H9 (cell line): Measurements from ENCODE around the gene KLK10. TPM values are rescaled to one million over a fixed set of nuclear protein-coding genes. Genes with fewer than 3 reads are reported as not detected.

ENCODE experiments used
- DNase-seq: peaks from one replicate; pipeline ENCODE4 v3.0.0-alpha.2; 2017
- H2AFZ ChIP-seq: one replicate; pipeline ENCODE4 v1.6.1; 2013; ENCODE audit warnings: mild to moderate bottlenecking, low read length, control low read depth, moderate library complexity
- H2AK5ac ChIP-seq: 2 replicates; pipeline ENCODE4 v1.6.1; 2013; ENCODE audit warnings: low read length, control low read depth, mixed read lengths; ENCODE audit not compliant: insufficient read length
- H2BK120ac ChIP-seq: one replicate; pipeline ENCODE4 v1.6.1; 2013; ENCODE audit warnings: low read depth, mild to moderate bottlenecking, low read length, control low read depth, inconsistent platforms; ENCODE audit not compliant: poor library complexity, severe bottlenecking
- H2BK12ac ChIP-seq: 2 replicates; pipeline ENCODE4 v1.6.1; 2013; ENCODE audit warnings: low read length, control low read depth, mixed read lengths, low read depth; ENCODE audit not compliant: insufficient read length
- H2BK15ac ChIP-seq: 2 replicates; pipeline ENCODE4 v1.6.1; 2013; ENCODE audit warnings: low read depth, low read length, control low read depth
- H2BK20ac ChIP-seq: one replicate; pipeline ENCODE4 v1.6.1; 2013; ENCODE audit warnings: low read depth, mild to moderate bottlenecking, low read length, control low read depth, inconsistent platforms; ENCODE audit not compliant: poor library complexity, severe bottlenecking
- H2BK5ac ChIP-seq: 2 replicates; pipeline ENCODE4 v1.6.1; 2013; ENCODE audit warnings: low read length, control low read depth, mixed read lengths; ENCODE audit not compliant: insufficient read length
- H3K14ac ChIP-seq: 2 replicates; pipeline ENCODE4 v1.6.1; 2013; ENCODE audit warnings: low read length, control low read depth; ENCODE audit not compliant: insufficient read depth
- H3K18ac ChIP-seq: 2 replicates; pipeline ENCODE4 v1.6.1; 2013; ENCODE audit warnings: low read depth, mild to moderate bottlenecking, mixed read lengths, low read length, control low read depth; ENCODE audit not compliant: insufficient read length
- H3K23ac ChIP-seq: 2 replicates; pipeline ENCODE4 v1.6.1; 2013; ENCODE audit warnings: low read length, control low read depth, mixed read lengths, low read depth; ENCODE audit not compliant: insufficient read length
- H3K23me2 ChIP-seq: 2 replicates; pipeline ENCODE4 v1.6.1; 2013; ENCODE audit warnings: low read depth, mild to moderate bottlenecking, mixed read lengths, low read length, control low read depth; ENCODE audit not compliant: insufficient read length, poor library complexity, severe bottlenecking
- H3K27ac ChIP-seq: 2 replicates; pipeline ENCODE4 v1.5.1; 2013; ENCODE audit warnings: low read length, control low read depth, mixed read lengths, low read depth; ENCODE audit not compliant: insufficient read length
- H3K27me3 ChIP-seq: 2 replicates; pipeline ENCODE4 v1.6.1; 2013; ENCODE audit warnings: low read length, control low read depth, inconsistent platforms; ENCODE audit not compliant: insufficient read depth
- H3K4ac ChIP-seq: 2 replicates; pipeline ENCODE4 v1.6.1; 2013; ENCODE audit warnings: low read depth, mild to moderate bottlenecking, control low read depth, inconsistent platforms, low read length, moderate library complexity
- H3K4me1 ChIP-seq: 2 replicates; pipeline ENCODE4 v1.6.1; 2013; ENCODE audit warnings: low read length, control low read depth, inconsistent platforms; ENCODE audit not compliant: insufficient read depth
- H3K4me2 ChIP-seq: 2 replicates; pipeline ENCODE4 v1.6.1; 2013; ENCODE audit warnings: low read length, control low read depth, mixed read lengths; ENCODE audit not compliant: insufficient read length, insufficient read depth
- H3K56ac ChIP-seq: 2 replicates; pipeline ENCODE4 v1.6.1; 2013; ENCODE audit warnings: low read depth, mild to moderate bottlenecking, mixed read lengths, low read length, control low read depth; ENCODE audit not compliant: insufficient read length
- H3K79me1 ChIP-seq: 2 replicates; pipeline ENCODE4 v1.6.1; 2013; ENCODE audit warnings: low read depth, mild to moderate bottlenecking, moderate library complexity, low read length, control low read depth, inconsistent platforms; ENCODE audit not compliant: insufficient read depth, poor library complexity, severe bottlenecking
- H3K79me2 ChIP-seq: 2 replicates; pipeline ENCODE4 v1.6.1; 2013; ENCODE audit warnings: low read length, control low read depth, inconsistent platforms; ENCODE audit not compliant: insufficient read depth
- H3K9ac ChIP-seq: 2 replicates; pipeline ENCODE4 v1.6.1; 2013; ENCODE audit warnings: low read length, control low read depth, mixed read lengths; ENCODE audit not compliant: insufficient read length; ENCODE audit errors: extremely low read depth
- H3K9me3 ChIP-seq: one replicate; pipeline ENCODE4 v1.6.1; 2013; ENCODE audit warnings: low read depth, low read length, inconsistent platforms; ENCODE audit not compliant: control insufficient read depth
- H3T11ph ChIP-seq: one replicate; pipeline ENCODE4 v1.6.1; 2013; ENCODE audit warnings: mild to moderate bottlenecking, low read length, control low read depth, inconsistent platforms
- H4K20me1 ChIP-seq: one replicate; pipeline ENCODE4 v1.6.1; 2013; ENCODE audit not compliant: control insufficient read depth, insufficient read length, insufficient read depth
- H4K5ac ChIP-seq: 2 replicates; pipeline ENCODE4 v1.6.1; 2013; ENCODE audit warnings: low read depth, mild to moderate bottlenecking, mixed read lengths, low read length, control low read depth; ENCODE audit not compliant: insufficient read length
- H4K8ac ChIP-seq: replicated peaks from 2 replicates; pipeline ENCODE4 v1.6.1; 2013; ENCODE audit warnings: low read length, control low read depth, mixed read lengths, low read depth; ENCODE audit not compliant: insufficient read length
- H4K91ac ChIP-seq: 2 replicates; pipeline ENCODE4 v1.6.1; 2013; ENCODE audit warnings: low read depth, mild to moderate bottlenecking, moderate library complexity, mixed read lengths, low read length, control low read depth; ENCODE audit not compliant: insufficient read length
- H3K27ac Mint-ChIP-seq, 3 experiments: 2 replicates in 2 of 3; 3 replicates in 1 of 3; pipeline ENCODE4 v1.8.0; 2020 to 2021; ENCODE audit warnings: mixed read lengths in 3 of 3, mild to moderate bottlenecking in 1 of 3, moderate library complexity in 1 of 3
- H3K27me3 Mint-ChIP-seq: 2 replicates; pipeline ENCODE4 v1.8.0; 2021; ENCODE audit warnings: low read depth, mild to moderate bottlenecking, moderate library complexity, mixed read lengths
- H3K36me3 Mint-ChIP-seq, 3 experiments: 2 replicates in 2 of 3; 3 replicates in 1 of 3; pipeline ENCODE4 v1.8.0; 2020 to 2021; ENCODE audit warnings: low read depth in 3 of 3, mixed read lengths in 3 of 3; ENCODE audit not compliant: insufficient read depth in 1 of 3
- H3K4me1 Mint-ChIP-seq, 2 experiments: 2 replicates each; pipeline ENCODE4 v1.8.0; 2020; ENCODE audit warnings: mixed read lengths in 2 of 2
- H3K4me3 Mint-ChIP-seq, 2 experiments: 2 replicates in 1 of 2; 3 replicates in 1 of 2; pipeline ENCODE4 v1.8.0; 2020 to 2021; ENCODE audit warnings: mild to moderate bottlenecking in 2 of 2, mixed read lengths in 2 of 2, moderate library complexity in 1 of 2
- H3K9me3 Mint-ChIP-seq, 2 experiments: 2 replicates in 1 of 2; 3 replicates in 1 of 2; pipeline ENCODE4 v1.8.0; 2020; ENCODE audit warnings: mild to moderate bottlenecking in 2 of 2, mixed read lengths in 2 of 2, moderate library complexity in 1 of 2
- CTCF ChIP-seq: fragments of 200-600 bp; sonication (generic); conservative IDR thresholded peaks from 3 replicates; pipeline ENCODE4 v1.8.0; 2021; ENCODE audit warnings: antibody characterized with exemption, mild to moderate bottlenecking
- WGBS: extraction: QIAGEN DNeasy Blood & Tissue Kit; methylation state at CpG from one replicate; pipeline ENCODE4 v1.1.7; 2013; ENCODE audit warnings: missing lambda C conversion rate, low lambda C conversion rate, mixed read lengths; ENCODE audit not compliant: insufficient read length; ENCODE audit errors: extremely low coverage; 5-methylcytosine and 5-hydroxymethylcytosine counted together
- total RNA-seq: library from RNA; stranded (reverse); gene quantifications from 2 replicates; pipeline ENCODE4 v1.2.1, GENCODE V29; 2021

Gene KLK10
- total RNA-seq, 1 experiment from 2014 or later, result 1.3 TPM

DNA sequence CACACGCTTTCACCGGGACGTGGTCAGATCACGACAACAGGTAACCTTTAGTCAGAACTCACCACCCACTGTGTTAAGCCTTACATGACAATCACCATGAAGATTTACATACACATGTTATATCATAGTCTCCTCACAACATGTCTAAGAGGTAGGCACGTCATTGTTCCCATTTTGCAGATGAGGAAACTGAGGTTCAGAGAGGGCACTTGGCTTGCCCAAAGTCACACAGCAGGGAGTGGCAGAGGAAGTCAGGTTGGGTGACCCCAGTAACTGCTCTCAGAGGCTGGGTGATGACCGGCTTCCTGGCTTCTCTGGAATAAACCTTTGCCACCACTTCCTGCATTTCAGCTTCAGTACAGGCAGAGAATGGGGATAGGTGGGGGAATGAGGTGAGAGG, 5.3 kb downstream of the KLK10 start:
- Mint-ChIP-seq H3K4me3 (no peak overlapping the region), H3K36me3 (peaks cover 0 to 2% (median 0%) of the 10 kb centered on the region in 3 experiments; a peak in 2 of 7 replicates), H3K27me3 (peaks cover 74% of the 10 kb centered on the region), H3K9me3 (peaks cover 0 to 13% of the 10 kb centered on the region in 2 experiments; a peak in 4 of 5 replicates), H3K4me1 (peaks cover 4 to 17% of the 10 kb centered on the region in 2 experiments), H3K27ac (peak overlapping the region in 1 of 3 experiments; percentile 40; a peak in 1 of 7 replicates)
- DNase-seq, result no peak
- H2AK5ac ChIP-seq, result no peak overlapping the region
- H2BK15ac ChIP-seq, result no peak overlapping the region
- no peak for TF ChIP-seq CTCF
- no peaks in the 10 kb centered on the region for H3K79me1 ChIP-seq
- H3K4me1 ChIP-seq, result no peaks in the 10 kb centered on the region
- no peaks in the 10 kb centered on the region; the same call in 1 of the 2 replicates for H3K27me3 ChIP-seq
- H4K91ac ChIP-seq, result no peak overlapping the region
- H2BK12ac ChIP-seq, result no peak overlapping the region
- H3K79me2 ChIP-seq, result no peaks in the 10 kb centered on the region
- peaks cover 13% of the 10 kb centered on the region for H3K23me2 ChIP-seq
- no peak overlapping the region for H2BK5ac ChIP-seq
- H2AFZ ChIP-seq, result no peak overlapping the region
- no peak overlapping the region for H3K18ac ChIP-seq
- no peak overlapping the region for H3K14ac ChIP-seq
- no CpG with 5 or more reads among the region's 6 CpGs for WGBS
- no peak overlapping the region for H3K4ac ChIP-seq
- no peaks in the 10 kb centered on the region for H3K9me3 ChIP-seq
- H3K56ac ChIP-seq, result no peak overlapping the region
- H2BK120ac ChIP-seq, result no peak overlapping the region
- H4K20me1 ChIP-seq, result no peaks in the 10 kb centered on the region
- H3T11ph ChIP-seq, result no peak overlapping the region
- no peak overlapping the region for H3K4me2 ChIP-seq
- H4K8ac ChIP-seq, result no peak overlapping the region
- no peak overlapping the region for H3K27ac ChIP-seq
- no peak overlapping the region for H4K5ac ChIP-seq
- no peak overlapping the region for H3K23ac ChIP-seq
- no peak overlapping the region for H2BK20ac ChIP-seq
- H3K9ac ChIP-seq, result no peak overlapping the region
